PC-9 (cell line): ENCODE measurements around the gene POLDIP2. TPM values are rescaled to one million over a fixed set of nuclear protein-coding genes. Genes with fewer than 3 reads are reported as not detected.

Experiments used
- BruUV-seq: library from RNA; stranded (reverse); fragments of 400-500 nt; replicated peaks from 2 replicates; lab custom pipeline; 2021; lab: Mats Ljungman, UMichigan
- CTCF ChIA-PET: fragments of 300-600 bp; sonication (Branson Sonifier 250); formaldehyde crosslinking; loops from one replicate; lab custom pipeline; 2022; ENCODE audit warnings: antibody characterized with exemption; lab: Charles Lee
- POLR2A ChIA-PET: fragments of 300-600 bp; sonication (Branson Sonifier 250); formaldehyde crosslinking; loops from one replicate; lab custom pipeline; 2022; ENCODE audit warnings: antibody characterized with exemption; ENCODE audit not compliant: unreplicated experiment; lab: Charles Lee
- DNase-seq, 2 experiments: peaks; one replicate each; pipeline versions ENCODE4 v3.0.0 to v3.0.0-alpha.2; 2015 to 2022; ENCODE audit warnings: mixed read lengths in 1 of 2
- H2AFZ ChIP-seq: fragments of 200-600 bp; sonication (generic); 2 replicates; pipeline ENCODE4 v1.8.1; 2017; ENCODE audit warnings: antibody characterized with exemption
- H3F3A ChIP-seq: fragments of 200-600 bp; sonication (generic); 2 replicates; pipeline ENCODE4 v1.8.1; 2017; ENCODE audit warnings: antibody characterized with exemption, mild to moderate bottlenecking, low read depth; ENCODE audit not compliant: insufficient read depth
- H3K27ac ChIP-seq: fragments of 200-600 bp; sonication (generic); 2 replicates; pipeline ENCODE4 v1.6.1; 2016; ENCODE audit warnings: mixed run types
- H3K27me3 ChIP-seq: fragments of 200-600 bp; sonication (generic); 2 replicates; pipeline ENCODE4 v1.6.1; 2016; ENCODE audit warnings: low read depth, mixed run types; ENCODE audit not compliant: insufficient read depth
- H3K36me3 ChIP-seq: fragments of 200-600 bp; sonication (generic); 2 replicates; pipeline ENCODE4 v1.6.1; 2016; ENCODE audit warnings: low read depth, mixed run types
- H3K4me1 ChIP-seq: fragments of 200-600 bp; sonication (generic); replicated peaks from 2 replicates; pipeline ENCODE4 v1.6.1; 2016; ENCODE audit warnings: mixed run types; ENCODE audit not compliant: insufficient read depth
- H3K4me2 ChIP-seq: fragments of 200-600 bp; sonication (generic); 2 replicates; pipeline ENCODE4 v1.6.1; 2017; ENCODE audit warnings: mixed run types
- H3K4me3 ChIP-seq: fragments of 200-600 bp; sonication (generic); 2 replicates; pipeline ENCODE4 v1.6.1; 2016; ENCODE audit warnings: mixed run types
- H3K79me2 ChIP-seq: fragments of 200-600 bp; sonication (generic); 2 replicates; pipeline ENCODE4 v1.6.1; 2017; ENCODE audit warnings: low read depth, mixed run types
- H3K9me2 ChIP-seq: fragments of 200-600 bp; sonication (generic); 2 replicates; pipeline ENCODE4 v1.8.1; 2017; ENCODE audit warnings: mild to moderate bottlenecking; ENCODE audit not compliant: insufficient read depth
- H3K9me3 ChIP-seq: fragments of 200-600 bp; sonication (generic); 2 replicates; pipeline ENCODE4 v1.8.1; 2016; ENCODE audit warnings: low read depth; ENCODE audit not compliant: insufficient read depth
- H4K20me1 ChIP-seq: fragments of 200-600 bp; sonication (generic); 2 replicates; pipeline ENCODE4 v1.8.1; 2017; ENCODE audit not compliant: insufficient read depth
- CTCF ChIP-seq: fragments of 200-600 bp; sonication (generic); conservative IDR thresholded peaks from 2 replicates; pipeline ENCODE4 v1.6.1; 2017; ENCODE audit warnings: mixed run types, antibody characterized with exemption, mild to moderate bottlenecking, moderate library complexity
- EZH2 ChIP-seq: fragments of 200-600 bp; sonication (generic); IDR thresholded peaks from 2 replicates; pipeline ENCODE4 v1.8.0; 2017; ENCODE audit warnings: antibody characterized with exemption, low read depth
- intact Hi-C: fragments of 100-400 bp; cut with micrococcal nuclease; formaldehyde crosslinking; loops from one replicate; pipeline ENCODE4 v1.10.0; 2022; ENCODE audit not compliant: unreplicated experiment
- total RNA-seq: library from RNA; stranded (reverse); gene quantifications from 2 replicates; pipeline ENCODE4 v1.2.3, GENCODE V29; 2021

The POLDIP2 gene
- total RNA-seq, 1 experiment from 2014 or later: 98.2 TPM

DNA sequence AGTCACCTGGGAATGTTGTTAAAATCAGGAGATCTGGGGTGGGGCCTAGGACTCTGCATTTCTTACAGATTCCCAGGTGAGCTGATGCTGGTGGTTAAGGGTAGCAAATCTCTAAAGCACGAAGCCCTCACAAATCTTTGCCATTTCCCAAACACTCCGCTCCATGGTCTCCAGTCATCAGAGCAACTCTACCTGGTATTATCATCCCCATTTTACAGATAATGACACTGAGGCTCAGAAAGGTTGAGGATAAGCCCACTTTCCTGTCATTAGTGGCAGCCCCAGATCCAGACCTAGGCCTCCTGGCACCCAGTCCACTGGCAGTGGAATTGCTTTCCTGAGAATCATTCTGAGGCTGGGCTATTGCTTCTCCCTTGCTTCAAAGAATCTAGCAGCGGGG lies 39.9 kb upstream of the POLDIP2 start:
- H3K4me3 ChIP-seq: no peak overlapping the region
- intact Hi-C loops: no loop called here
- H3K36me3 ChIP-seq: 0 out of 2 replicates have a peak, but pooled peaks cover 8% of the 10 kb centered on the region
- H3K9me2 ChIP-seq: no peaks in the 10 kb centered on the region
- H3K79me2 ChIP-seq: no peaks in the 10 kb centered on the region
- H3K4me2 ChIP-seq: no peak overlapping the region
- TF ChIP-seq EZH2 (no peak), CTCF (no peak)
- no peaks in the 10 kb centered on the region for H3K27me3 ChIP-seq
- no peak overlapping the region for H3K27ac ChIP-seq
- H2AFZ ChIP-seq: no peak overlapping the region
- POLR2A ChIA-PET: no interaction called here
- no TSS peak for BruUV-seq
- CTCF ChIA-PET: interaction anchor here (0.6 kb wide), 1 partner anchor 24 kb away, joined by 3 read pairs; no protein-coding TSS in a partner anchor
- H3K9me3 ChIP-seq: no peaks in the 10 kb centered on the region
- no peak for DNase-seq
- peaks cover 6% of the 10 kb centered on the region; the same call in 1 of the 2 replicates for H3F3A ChIP-seq
- no peaks in the 10 kb centered on the region for H3K4me1 ChIP-seq
- H4K20me1 ChIP-seq: no peaks in the 10 kb centered on the region

GRCh38 chr17:28396635-28397239 lies 39.4 kb upstream of the POLDIP2 start:
- DNase-seq: no peak
- Histone ChIP-seq H3K9me3 (no peaks in the 10 kb centered on the region), H3K36me3 (0 out of 2 replicates have a peak, but pooled peaks cover 5% of the 10 kb centered on the region), H3K4me3 (no peak overlapping the region), H3K4me2 (no peak overlapping the region), H3K9me2 (no peaks in the 10 kb centered on the region), H3F3A (peaks cover 6% of the 10 kb centered on the region; the same call in 1 of the 2 replicates), H3K27me3 (no peaks in the 10 kb centered on the region), H3K4me1 (no peaks in the 10 kb centered on the region), H4K20me1 (no peaks in the 10 kb centered on the region), H2AFZ (no peak overlapping the region), H3K27ac (no peak overlapping the region), H3K79me2 (no peaks in the 10 kb centered on the region)
- ChIA-PET CTCF (interaction anchor here (0.6 kb wide), 1 partner anchor 23 kb away, joined by 3 read pairs; no protein-coding TSS in a partner anchor), POLR2A (no interaction called here)
- no TSS peak for BruUV-seq
- TF ChIP-seq CTCF (no peak), EZH2 (no peak)
- intact Hi-C loops: no loop called here

GRCh38 chr17:28395968-28396367 lies 38.6 kb upstream of the POLDIP2 start:
- Histone ChIP-seq H3K4me1 (no peaks in the 10 kb centered on the region), H3K9me2 (no peaks in the 10 kb centered on the region), H3F3A (peaks cover 6% of the 10 kb centered on the region; the same call in 1 of the 2 replicates), H3K27ac (no peak overlapping the region), H2AFZ (no peak overlapping the region), H3K36me3 (0 out of 2 replicates have a peak, but pooled peaks cover 4% of the 10 kb centered on the region), H3K4me3 (no peak overlapping the region), H4K20me1 (no peaks in the 10 kb centered on the region), H3K9me3 (no peaks in the 10 kb centered on the region), H3K4me2 (no peak overlapping the region), H3K79me2 (no peaks in the 10 kb centered on the region), H3K27me3 (no peaks in the 10 kb centered on the region)
- intact Hi-C loops: no loop called here
- TF ChIP-seq EZH2 (no peak), CTCF (no peak)
- no peak for DNase-seq
- CTCF ChIA-PET: no interaction called here
- no TSS peak for BruUV-seq
- POLR2A ChIA-PET: no interaction called here
